Measurements from ENCODE around the gene SLC44A1.

Gene SLC44A1

DNA sequence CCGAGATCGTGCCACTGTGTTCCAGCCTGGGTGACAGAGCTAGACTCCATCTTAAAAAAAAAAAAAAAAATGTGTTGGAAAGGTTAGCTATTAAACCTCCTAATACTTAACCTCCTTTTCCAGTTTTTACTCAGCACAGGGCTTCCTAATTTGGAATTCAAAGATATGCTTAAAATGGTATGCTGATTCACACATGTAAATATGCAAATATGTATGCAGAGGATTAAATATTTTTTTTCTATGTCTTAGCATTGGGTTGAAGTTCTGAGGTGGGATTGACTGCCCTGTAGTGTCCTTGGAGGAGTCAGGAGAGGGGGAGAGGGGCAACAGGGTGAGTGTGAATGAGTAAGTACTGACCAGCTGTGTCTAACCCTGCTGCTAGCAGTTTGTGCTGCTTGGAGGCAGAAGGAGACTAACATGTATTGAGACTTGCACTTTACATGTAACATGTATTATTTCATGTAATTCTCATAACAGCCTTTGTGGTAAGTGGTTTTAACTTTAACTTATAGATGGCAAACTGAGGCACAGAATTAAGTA is 63.2 kb downstream of the SLC44A1 start:
- no peak for DNase-seq

DNA sequence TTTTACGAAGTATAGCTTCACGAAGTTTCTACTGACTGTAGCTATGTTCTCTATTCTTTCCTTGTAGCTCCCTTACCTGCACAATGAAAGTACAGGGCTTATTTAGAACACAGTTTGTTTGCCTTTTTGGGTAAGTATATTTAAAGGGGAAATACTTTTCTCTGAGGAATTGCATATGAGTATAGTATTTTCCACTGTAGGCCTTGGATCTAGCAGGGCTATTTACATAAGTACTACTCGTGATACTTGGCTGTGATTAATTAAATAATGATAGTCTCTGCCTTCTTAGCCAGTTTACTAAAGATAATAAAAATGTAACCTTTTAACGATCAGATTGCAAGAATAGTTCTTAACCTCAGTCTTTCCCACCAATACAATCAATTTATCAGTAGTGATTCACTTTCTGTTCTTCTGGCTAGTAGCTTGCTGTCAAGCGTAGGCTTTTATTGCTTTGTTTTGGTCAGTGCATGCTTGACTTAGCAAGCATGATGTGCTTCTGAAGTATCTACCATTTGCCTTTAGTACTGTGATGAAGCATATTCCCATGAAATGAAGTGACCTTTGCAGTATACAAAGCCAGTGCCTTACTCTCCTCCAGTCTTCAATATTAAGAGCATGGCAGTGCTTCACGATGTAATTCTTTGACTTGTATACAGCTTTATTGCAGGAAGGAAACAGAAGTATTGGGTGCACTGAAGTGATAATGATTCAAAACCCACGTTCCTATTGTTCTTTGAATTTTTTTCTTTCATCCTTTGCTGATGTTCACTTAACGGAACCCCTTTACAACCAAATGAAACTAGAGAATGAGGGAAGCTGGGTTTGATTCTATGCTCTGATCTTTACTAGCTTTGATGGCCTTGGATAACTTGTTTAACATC is 64.2 kb downstream of the SLC44A1 start:
- DNase-seq = no peak

DNA sequence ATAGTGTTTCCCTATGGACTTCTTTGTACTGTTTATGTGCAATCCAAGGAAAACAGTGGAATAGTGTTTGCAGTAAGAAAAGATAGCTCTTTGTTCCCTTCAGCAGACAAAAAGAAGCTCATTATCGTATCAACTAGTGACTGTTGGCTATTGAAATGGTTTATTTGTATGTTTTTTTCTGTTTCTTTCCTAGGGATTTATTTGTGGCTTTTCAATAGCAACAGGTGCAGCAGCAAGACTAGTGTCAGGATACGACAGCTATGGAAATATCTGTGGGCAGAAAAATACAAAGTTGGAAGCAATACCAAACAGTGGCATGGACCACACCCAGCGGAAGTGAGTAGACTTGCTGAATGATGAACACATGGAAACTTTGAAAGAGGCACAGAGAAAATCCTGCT is 65.1 kb downstream of the SLC44A1 start:
- peak; percentile 40 for DNase-seq

DNA sequence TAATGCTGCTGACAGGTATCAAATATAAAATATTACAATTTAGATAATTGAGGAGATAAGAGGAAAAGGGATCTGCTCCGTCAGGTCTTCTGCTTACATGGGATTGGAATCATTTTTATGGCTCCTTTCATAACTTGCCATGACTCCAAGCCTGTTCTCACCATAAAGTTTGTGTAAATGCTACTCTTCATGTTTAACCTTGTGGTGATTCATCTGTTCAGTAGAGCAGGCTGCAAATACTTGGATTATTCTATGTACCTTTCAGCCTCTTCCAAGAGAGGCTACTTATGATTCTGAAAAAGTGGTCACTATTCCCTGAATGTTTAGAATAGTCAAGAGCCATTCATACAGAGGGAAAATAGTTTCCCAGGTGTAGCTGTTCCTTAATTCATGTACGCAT is 66.9 kb downstream of the SLC44A1 start:
- no peak for DNase-seq

DNA sequence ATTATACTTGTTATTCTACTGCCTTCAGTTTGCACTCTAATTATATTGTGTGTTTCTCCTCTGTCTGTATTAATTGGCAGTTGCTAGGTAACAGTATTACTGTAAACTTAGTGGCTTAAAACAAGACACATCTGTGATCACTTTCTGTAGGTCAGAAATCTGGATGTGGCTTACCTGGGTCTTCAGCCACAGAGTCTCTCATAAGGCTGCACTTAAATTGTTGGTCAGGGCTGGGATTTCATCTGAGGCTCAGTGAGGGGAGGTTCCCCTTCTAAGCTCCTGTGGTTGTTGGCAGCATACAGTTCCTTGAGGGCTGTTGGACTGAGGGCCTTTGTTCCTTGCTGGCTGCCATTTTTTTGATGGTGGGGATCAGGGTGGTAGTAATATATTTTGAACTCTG is 68.8 kb downstream of the SLC44A1 start:
- DNase-seq = peak; percentile 19

DNA sequence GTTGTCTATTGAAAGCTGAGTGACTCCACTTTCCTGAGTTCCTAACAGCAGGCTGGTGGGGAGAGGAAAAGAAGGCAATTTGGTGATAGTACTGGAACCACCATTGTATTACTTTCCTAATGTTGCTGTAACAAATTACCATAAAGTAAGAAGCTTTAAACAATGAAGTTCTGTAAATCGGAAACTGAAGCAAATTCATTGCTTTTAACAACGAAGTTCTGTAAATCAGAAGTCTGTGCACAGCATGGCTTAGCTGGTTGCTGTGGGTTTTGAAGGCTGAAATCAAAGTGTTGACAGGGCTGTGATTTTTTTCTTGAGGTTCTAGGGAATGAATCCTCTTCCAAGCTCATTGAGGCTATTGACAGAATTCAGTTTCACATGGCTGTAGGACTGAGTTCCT is 72.3 kb downstream of the SLC44A1 start:
- DNase-seq = no peak

DNA sequence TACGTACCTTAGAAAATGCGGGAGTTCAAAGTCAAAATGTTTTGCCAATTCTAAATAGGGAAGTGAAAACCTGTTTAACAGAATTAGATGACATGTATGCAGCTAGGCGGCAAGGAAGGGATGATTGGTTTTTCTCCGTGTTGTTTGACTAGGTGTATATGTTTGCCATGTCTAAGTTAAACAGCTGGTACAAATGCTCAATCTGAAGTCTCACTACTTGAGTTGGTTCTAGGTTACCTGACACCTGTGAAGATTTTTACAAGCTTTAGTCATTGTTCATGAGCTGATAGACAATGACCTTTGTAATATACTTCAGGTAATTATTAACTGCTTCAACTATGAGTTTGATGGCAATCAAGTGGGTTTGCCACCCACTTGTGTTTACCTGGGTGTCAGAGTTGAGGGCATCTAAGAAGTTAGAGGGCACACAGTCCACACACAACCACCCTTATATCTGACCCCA is 74.3 kb downstream of the SLC44A1 start:
- DNase-seq = no peak

DNA sequence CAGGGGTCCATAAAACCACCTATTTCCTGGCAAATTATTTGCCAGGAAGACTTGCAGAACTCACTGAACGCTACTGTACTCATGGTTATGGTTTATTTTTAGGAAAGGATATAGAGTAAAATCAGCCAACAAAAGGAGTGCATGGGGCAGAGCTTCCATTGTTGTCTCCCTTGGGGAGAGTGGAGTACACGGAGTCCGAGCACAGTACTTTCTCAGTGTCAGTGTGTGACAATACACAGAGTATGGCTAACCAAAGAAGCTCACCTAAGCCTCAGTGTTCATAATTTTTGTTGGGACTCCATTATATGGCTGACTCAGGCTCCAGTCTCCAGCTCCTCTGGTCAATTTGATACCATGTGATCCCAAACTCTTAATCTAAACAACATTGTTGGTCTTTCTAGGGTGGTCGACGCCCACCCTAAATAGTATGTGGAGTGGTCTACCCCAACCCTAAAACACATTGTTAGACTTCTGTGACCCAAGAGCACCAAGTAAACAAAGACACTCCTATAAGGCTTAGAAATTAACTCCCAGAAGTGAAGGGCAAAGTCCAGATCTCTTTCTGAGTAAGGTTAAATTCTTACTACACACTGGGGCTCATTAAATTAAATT is 74.9 kb downstream of the SLC44A1 start:
- no peak for DNase-seq

DNA sequence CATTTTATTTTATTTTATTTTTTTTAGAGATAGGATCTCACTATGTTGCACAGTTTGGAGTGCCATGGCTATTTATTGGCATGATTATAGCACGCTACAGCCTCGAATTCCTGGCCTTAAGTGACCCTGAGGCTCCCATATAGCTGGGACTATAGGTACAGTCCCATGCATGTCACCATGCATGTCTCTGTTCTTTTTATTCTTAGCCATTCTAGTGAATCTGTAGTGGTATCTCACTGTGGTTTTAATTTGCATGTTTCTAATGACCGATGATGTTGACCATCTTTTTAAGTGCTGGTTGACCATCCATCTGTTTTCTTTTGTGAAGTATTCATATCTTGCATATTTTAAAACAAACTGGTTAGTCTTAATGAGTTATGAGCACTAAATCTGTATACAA is 76.1 kb downstream of the SLC44A1 start:
- no peak for DNase-seq

DNA sequence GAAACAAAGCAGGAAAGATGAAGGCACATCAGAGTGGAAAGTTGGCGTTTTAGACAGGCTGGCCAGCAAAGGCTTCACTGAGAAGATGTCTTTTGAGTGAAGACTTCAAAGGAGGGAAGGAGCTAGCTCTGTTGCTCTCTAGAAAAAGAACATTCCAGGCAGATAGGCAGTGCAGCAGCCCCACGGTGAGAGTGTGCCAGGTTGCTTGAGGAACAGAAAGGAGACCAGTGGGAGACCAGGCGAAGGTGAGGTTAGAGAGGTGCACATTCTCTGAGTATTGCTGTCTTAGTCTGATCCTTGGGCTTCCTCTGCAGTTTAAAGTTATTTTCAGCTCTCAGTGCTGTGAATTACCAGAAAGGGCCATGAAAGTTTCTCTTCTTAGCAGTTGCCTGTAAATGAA is 83.8 kb downstream of the SLC44A1 start:
- no peak for DNase-seq

DNA sequence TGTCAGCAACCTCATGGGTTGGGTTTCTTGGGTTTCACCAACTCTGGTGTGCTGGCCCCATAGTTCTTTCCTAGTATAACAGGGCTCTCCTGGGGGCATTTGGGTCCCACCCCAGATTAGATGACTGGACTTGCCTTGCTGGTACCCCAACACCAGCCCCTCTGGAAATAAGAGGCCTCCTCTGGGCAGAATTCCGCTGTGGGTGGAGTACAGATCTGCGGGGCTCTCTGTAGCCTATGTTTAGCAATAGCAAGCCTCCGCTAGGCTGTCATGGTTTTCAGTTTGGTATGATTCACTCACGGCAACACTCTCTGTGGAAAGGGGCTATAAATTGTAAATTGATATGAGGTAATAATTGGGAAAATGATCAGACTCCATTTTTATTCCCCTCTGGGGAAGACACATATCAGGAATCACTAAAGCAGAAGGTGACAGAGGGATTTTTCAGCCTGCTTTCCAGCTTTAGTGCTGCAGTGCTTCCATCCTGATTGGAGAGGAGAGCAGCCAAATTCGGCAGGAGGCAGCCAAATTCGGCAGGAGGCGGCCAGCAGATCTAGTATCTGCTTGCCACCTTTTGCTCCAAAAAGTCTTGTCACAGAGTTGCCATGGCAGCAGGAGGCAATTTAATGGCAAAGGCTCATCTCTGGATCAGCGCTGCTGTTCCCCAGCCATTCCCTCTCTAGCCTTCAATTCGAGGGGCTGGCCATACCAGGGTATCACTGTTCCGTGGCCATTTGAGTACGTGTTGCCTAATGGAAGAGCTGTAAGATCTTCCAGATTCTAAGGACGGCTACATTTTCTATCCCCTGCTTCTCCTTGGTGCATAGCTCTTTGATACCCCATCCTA is 84.6 kb downstream of the SLC44A1 start:
- no peak for DNase-seq

DNA sequence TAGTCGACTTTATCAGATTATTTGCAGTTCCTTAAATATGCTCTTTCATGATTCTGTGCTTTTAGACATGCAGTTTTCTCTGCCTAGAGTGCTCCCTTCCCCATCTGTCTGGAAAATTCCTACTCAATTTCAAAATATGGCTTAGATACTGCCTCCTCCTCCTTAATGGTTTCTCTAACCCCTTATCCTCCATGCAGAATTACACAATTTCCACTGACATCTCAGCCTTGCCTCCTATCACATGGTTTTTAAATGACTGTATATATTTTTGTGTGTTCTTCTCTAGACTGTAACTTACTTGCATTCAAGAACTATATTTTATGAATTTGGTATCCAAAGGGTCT is 85.2 kb downstream of the SLC44A1 start:
- DNase-seq = no peak

DNA sequence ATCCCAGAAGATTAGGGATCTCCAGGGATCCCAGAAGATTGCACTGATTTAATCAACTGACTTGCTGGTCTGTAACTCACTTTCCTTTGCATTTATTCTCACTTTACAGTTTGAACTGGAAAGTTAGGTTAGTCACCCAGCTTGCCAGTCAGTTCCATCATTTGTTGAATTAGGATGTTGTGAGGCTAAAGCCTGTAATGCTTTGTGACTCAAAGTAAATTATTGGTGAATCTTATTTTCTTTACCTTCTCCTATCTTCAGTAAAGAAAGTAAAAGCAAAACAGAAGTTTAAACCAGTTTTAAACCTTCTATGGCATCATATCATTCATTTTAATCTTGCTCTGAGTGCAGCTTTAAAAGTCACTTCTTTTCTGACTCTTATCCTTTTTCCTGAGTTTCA is 85.8 kb downstream of the SLC44A1 start:
- no peak for DNase-seq

DNA sequence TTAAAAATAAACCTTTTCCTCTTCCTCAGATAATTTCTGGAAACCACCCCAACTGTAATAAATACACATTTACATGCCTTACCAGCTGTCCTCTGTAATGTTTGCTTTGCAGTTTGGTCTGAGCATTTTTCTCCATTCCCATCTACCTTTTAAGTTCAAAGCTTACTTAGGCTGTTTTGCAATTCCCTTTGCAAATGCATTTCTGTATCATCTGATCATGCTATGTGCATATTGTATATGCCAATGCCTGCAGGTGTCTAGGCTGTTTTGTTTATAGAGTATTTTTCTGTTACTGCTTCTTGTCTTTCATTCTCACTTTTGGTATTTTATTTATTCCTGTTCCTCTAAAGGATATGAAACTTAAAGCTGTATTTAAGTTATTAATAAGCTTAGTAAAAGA is 86.3 kb downstream of the SLC44A1 start:
- DNase-seq = no peak

DNA sequence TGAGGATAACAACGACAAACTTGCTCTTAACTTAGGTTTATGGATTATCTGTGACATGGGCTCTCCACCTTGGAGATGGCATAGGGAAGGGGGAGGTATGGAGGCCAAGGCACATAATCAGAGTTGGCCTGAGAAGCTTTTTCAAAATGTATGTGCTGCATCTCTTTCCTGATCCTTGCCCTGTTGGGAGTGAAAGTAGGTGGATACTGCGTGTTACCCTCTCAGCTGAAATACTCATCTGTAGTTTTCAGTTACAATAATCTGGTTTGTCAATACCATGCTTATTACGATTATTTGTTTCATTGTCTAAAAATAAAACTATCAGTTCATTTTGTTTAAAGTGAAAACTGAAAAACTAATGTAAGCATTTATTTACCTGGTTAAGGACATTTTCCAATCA is 86.7 kb downstream of the SLC44A1 start:
- DNase-seq = no peak

DNA sequence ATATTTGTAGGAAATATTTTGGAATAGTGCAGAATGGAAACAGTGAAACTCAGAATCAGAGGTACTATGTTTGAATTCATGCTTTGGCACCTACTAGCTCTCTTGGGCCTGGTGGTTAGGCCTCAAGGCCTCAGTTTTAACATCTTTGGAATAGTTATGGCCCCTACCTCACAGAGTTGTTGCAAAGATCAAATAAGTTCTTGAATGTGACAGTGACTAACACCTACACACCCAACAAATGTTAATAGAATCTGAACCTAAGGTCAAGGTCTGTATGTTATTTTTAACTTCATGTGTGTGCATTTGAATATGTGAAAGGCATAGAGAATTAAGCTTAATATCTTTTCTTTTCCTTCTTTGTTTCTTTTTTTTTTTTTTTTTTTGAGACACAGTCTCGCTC is 87.3 kb downstream of the SLC44A1 start:
- DNase-seq = no peak

DNA sequence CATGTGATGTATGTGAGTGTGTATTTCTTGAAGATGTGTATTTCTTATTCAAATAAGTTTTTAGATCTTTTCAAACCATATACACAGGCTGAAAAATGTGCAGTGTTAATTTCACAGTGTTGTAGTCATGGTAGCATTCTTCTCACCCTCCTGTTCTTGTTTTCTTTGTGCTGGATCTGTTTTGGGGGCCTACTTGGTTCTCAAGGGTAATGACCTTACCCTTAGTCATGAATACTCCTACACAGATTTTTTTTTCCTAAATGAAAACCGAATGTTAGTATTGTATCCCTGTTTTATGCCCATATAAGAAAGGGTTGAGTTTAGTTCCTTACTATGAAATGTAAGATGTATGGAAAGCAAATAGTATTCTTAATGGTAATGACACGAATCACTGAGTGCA is 88.0 kb downstream of the SLC44A1 start:
- no peak for DNase-seq

DNA sequence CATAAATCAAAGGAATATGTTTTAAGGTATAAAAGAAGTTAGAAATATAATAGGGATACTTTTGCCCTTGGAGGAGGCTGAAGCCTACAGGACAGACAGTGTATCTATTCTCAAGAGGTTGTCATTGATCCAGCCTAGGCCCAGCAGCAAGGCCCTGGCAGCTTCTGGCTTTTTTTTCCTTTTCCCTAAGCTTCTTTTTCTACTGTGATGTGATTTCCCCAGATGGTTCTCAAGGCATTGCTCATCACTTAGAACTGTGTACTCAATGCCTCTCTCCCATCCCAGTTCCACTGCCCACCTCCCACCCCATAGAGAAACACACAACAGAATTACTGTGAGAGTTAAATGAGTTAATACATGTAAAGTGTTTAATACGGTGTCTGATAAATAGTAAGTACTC is 88.6 kb downstream of the SLC44A1 start:
- no peak for DNase-seq

DNA sequence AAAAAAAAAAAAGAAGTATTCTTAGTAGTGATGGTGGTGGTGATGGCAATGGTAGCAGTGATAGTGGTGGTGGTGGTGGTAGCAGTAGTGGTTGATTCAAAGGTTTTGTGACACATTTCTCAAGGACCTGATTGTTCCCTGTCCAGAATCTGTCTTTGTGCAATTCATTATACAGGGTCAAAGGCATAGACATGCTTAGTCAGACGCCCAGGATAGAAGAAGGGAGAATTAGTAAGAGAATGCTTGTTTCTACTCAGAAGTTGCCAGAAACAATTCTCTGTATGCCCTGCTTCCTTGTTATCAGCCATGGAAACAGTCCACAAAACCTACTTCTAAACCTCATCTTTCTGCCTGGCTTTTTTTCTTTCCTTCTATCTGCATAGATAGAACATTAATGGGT is 89.4 kb downstream of the SLC44A1 start:
- DNase-seq = no peak

DNA sequence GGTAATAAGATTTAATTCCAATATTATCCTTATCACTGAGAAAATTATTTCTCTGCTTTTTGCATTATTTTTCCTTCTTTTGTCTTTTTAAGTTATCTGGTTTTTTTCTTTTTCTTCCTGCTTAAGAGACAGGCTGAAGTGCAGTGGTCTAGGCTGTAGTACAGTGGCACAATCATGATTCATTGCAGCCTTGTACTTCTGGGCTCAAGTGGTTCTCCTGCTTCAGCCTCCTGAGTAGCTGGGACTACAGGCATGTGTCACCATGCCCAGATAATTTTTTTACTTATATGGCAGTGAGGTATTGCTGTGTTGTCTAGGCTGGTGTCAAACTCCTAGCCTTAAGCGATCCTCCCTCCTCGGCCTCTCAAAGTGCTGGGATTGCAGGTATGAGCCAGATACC is 93.9 kb downstream of the SLC44A1 start:
- DNase-seq = no peak

DNA sequence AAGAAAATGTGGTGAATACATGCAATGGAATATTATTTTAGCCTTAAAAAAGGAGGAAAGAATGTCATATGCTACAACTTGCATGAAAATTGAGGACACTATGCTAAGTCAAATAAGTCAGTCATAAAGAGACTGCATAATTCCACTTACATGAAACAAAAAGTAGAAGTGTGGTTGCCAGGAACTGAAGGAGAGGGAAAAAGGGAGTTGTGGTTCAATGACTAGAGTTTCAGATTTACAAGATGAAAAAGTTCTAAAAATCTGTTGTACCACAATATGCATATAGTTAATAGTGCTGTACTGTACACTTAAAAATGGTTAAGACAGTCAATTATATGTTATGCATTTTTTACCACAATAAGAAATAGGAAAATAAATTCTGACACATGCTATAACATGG is 95.4 kb downstream of the SLC44A1 start:
- DNase-seq = no peak

DNA sequence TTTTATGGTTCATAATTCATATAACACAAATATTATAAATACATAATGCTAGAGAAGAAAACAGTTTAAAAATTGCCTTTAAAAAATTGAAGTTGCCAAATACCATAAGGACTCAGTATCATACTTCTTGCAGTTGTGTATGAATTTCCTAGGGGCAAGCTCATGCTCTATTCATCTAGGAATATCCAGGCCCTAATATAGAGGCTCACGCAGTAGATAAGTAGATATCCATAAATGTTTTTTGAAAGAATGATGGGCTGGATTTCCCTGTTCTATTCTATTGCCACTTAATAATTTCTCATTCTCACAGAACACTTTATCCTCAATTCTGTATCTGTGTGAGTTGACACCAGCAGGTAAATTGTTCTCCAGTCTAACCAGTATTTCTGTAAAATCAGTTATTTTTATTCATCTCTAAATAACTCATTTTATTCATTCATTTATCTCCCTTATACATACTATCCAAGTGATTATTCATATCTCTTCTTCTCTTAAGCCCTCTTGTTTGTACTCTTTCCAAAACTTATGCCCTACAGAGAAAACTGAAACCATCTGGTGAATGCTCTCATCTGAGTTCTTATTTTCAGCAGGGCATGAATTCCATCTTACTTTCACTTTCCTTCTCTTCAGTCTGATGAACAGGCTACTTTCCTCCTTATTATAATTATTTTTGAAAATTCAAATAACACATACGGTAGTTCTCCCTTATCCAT is 97.1 kb downstream of the SLC44A1 start:
- DNase-seq = no peak

DNA sequence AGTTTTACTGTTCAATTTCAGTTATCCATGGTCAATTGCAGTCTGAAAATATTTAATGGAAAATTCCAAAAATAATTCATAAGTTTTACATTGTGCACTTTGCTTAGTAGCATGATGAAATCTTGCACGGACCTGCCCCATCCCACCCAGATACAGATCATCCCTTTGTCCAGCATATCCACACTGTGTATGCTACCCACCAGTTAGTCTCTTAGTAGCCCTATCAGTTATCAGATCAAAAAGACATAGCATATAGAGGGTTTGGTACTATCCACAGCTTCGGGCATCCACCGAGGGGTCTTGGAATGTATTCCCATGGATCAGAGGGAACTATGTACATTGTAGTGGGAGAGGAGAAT is 97.7 kb downstream of the SLC44A1 start:
- no peak for DNase-seq

Data from NCI-H774 (cell line).